K562 (cell line): ENCODE results near the gene TMEM184A. TPM values are rescaled to one million over a fixed set of nuclear protein-coding genes. Genes with fewer than 3 reads are reported as not detected.

ENCODE experiments used
- CTCFL ChIP-seq: IDR thresholded peaks from 2 replicates; pipeline ENCODE4 v1.6.1; 2011; ENCODE audit warnings: borderline replicate concordance, low read depth, mild to moderate bottlenecking, moderate library complexity, low read length; ENCODE audit not compliant: insufficient read depth, poor library complexity, severe bottlenecking
- TCF7 ChIP-seq: sonication (generic); IDR thresholded peaks from 2 replicates; pipeline ENCODE4 v1.6.1; 2016; ENCODE audit warnings: antibody characterized with exemption, borderline replicate concordance
- ZNF699 ChIP-seq: fragments of 250-450 bp; sonication (Bioruptor Pico); IDR thresholded peaks from 2 replicates; pipeline ENCODE4 v1.8.0; 2021; ENCODE audit warnings: mild to moderate bottlenecking, moderate library complexity; ENCODE audit not compliant: insufficient replicate concordance
- polyA plus RNA-seq, 8 experiments: library from polyadenylated mRNA; depleted of rRNA in 4 of 8; stranded (reverse) in 5 of 8; unstranded in 3 of 8; fragments of >200 nt; fragmentation: Nextera tagmentation in 2 of 8; fragmentation: Illumina TruSeq in 1 of 8; extraction: Ambion mirVana in 2 of 8; extraction: Trizol in 1 of 8; gene quantifications; 2 replicates each; pipeline versions ENCODE4 v1.2.1 to v1.2.3, GENCODE V29; 2011 to 2014; ENCODE audit warnings: inconsistent platforms in 1 of 8, missing spikeins in 1 of 8
- total RNA-seq, 7 experiments: library from RNA; depleted of rRNA in 6 of 7; stranded (reverse); fragments of >200 nt in 6 of 7; fragmentation: Illumina TruSeq in 2 of 7; extraction: Trizol in 2 of 7; gene quantifications; 2 replicates each; pipeline versions ENCODE4 v1.2.1 to v1.2.3, GENCODE V29; 2011 to 2021; ENCODE audit warnings: low replicate concordance in 1 of 7
- TF ChIP-seq, protein P1 (sequence below), 2 experiments: fragments of 450-650 bp in 1 of 2; sonication (generic) in 1 of 2; formaldehyde crosslinking in 1 of 2; IDR thresholded peaks; 2 replicates each; pipeline versions ENCODE4 v1.7.1 to v1.9.0; 2016 to 2022; ENCODE audit warnings: inconsistent platforms in 1 of 2, mild to moderate bottlenecking in 1 of 2, missing genetic modification reagents in 1 of 2

The TMEM184A gene
- total and polyA plus RNA-seq, 9 of the 15 experiments (the other 6 are each of a cell fraction or from before 2014, with no cell fraction given) = 0.10 to 0.18 (median 0.11) TPM; not detected in 6

DNA sequence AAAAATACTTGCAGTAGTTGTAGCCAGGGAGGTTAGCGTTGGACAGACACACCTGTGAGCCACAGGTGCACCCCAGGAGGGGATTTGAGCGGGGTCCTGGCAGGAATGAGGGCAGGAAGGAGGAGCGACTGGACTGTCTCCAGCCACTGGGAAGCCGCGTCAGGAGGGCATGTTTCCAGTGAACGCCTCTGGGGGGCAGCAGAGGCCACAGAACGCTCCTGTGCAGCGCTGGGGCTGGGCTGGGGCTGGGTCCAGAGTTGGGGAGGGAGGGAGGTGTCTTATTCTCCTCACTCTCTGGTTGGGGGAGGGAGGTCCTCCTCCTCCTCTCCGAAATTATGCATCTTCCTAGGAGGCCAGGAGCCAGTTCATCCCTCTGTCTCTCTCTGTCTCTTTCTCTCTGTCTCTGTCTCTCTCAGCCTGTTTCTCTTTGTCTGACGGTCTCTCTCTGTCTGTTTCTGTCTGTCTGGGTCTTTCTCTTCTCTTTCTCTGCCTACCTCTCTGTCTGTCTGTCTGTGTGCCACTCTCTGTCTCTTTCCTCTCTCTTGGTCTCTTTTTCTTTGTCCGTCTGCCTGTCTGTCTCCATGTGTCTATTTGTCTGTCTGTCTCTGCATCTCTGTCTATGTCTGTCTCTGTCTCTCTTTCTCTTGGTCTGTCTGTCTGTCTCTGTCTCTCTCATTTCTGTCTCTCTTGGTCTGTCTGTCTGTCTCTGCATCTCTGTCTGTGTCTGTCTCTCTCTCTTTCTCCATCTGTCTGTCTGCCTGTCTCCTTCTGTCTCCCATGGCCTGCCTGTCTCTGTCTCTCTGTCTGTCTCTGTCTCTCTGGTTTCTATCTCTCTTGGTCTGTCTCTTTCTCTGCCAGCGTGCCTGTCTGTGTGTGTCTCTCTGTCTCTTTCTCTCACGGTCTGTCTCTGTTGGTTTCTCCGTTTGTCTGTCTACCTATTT, 23.7 kb upstream of the TMEM184A start (continued):
- TF ChIP-seq CTCFL (peak; percentile 30), ZNF699 (CRISPR knock-in tag) (no peak), TCF7 (no peak)
- TF ChIP-seq, protein P1, sequence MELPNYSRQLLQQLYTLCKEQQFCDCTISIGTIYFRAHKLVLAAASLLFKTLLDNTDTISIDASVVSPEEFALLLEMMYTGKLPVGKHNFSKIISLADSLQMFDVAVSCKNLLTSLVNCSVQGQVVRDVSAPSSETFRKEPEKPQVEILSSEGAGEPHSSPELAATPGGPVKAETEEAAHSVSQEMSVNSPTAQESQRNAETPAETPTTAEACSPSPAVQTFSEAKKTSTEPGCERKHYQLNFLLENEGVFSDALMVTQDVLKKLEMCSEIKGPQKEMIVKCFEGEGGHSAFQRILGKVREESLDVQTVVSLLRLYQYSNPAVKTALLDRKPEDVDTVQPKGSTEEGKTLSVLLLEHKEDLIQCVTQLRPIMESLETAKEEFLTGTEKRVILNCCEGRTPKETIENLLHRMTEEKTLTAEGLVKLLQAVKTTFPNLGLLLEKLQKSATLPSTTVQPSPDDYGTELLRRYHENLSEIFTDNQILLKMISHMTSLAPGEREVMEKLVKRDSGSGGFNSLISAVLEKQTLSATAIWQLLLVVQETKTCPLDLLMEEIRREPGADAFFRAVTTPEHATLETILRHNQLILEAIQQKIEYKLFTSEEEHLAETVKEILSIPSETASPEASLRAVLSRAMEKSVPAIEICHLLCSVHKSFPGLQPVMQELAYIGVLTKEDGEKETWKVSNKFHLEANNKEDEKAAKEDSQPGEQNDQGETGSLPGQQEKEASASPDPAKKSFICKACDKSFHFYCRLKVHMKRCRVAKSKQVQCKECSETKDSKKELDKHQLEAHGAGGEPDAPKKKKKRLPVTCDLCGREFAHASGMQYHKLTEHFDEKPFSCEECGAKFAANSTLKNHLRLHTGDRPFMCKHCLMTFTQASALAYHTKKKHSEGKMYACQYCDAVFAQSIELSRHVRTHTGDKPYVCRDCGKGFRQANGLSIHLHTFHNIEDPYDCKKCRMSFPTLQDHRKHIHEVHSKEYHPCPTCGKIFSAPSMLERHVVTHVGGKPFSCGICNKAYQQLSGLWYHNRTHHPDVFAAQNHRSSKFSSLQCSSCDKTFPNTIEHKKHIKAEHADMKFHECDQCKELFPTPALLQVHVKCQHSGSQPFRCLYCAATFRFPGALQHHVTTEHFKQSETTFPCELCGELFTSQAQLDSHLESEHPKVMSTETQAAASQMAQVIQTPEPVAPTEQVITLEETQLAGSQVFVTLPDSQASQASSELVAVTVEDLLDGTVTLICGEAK (IDR thresholded peaks at IDR 0.05) = 0 out of 2 replicates have a peak, but pooled peaks have one; percentile 23
- TF ChIP-seq, protein P1 (CRISPR knock-in tag; IDR thresholded peaks at IDR 0.05) = no peak
